Activated CD8-positive, alpha-beta memory T cell treated with anti-CD3 and anti-CD28 coated beads, Interleukin-2, amount 50 U/mL, for 4 hours (primary cell): ENCODE measurements around the gene RPTOR.

Source experiments
- DNase-seq: peaks from one replicate; pipeline ENCODE4 v3.0.0-alpha.2; 2020

The RPTOR gene

GRCh38 chr17:80924111-80924806, 379.6 kb downstream of the RPTOR start:
- DNase-seq = no peak

- no peak for DNase-seq
These were observed 380.4 kb downstream of the RPTOR start for GRCh38 chr17:80924807-80925610.

GRCh38 chr17:80925688-80926335, 381.2 kb downstream of the RPTOR start:
- DNase-seq = no peak

- DNase-seq = no peak
These were observed 382.1 kb downstream of the RPTOR start for GRCh38 chr17:80926591-80927250.

DNA sequence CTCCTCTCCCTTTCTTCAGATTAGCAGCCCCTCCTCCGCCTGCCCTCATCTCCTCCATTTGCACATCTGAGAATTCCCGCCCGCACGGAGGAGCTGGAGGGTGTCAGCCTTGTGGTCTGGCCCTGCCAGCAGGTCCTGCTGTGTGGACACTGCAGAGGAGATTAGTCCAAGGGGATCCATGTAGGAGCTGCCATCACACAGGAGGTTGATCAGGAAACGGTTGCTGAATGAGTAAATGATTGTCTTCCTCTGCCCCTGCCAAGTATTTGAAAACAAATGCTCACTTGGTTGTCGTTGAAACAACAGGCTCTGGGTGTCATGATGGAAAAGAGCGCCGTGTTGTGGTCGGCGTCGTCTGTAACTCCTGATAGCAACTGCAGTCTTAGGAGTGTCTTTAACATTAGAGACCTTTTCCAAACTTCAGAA, 383.2 kb downstream of the RPTOR start:
- no peak for DNase-seq

DNA sequence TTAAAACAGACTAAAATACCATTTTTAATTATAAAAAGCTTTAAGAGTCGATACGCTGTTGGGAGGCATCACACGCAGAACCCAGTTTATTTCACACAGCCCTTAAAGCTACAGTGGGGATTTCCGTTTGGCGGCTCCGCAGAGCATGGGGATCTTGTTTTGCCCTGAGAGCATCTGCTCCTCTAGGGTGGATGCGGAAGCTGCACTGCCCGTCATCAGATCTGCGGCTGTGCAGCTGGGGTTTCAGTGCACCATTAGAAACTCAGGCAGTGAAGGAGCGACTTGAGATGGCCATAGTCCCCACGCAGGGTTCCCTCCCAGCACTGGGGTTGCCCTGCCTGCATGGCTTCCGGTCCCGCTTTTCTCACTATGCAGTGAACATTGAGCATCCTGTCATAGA, 384.8 kb downstream of the RPTOR start:
- no peak for DNase-seq

GRCh38 chr17:80930335-80931279, 386.0 kb downstream of the RPTOR start:
- DNase-seq = no peak

GRCh38 chr17:80931421-80932265, 387.0 kb downstream of the RPTOR start:
- no peak for DNase-seq

GRCh38 chr17:80935526-80935925, 390.9 kb downstream of the RPTOR start:
- DNase-seq = no peak

GRCh38 chr17:80936218-80936617, 391.6 kb downstream of the RPTOR start:
- no peak for DNase-seq

- DNase-seq = no peak
These were observed 392.1 kb downstream of the RPTOR start for GRCh38 chr17:80936723-80937122.

DNA sequence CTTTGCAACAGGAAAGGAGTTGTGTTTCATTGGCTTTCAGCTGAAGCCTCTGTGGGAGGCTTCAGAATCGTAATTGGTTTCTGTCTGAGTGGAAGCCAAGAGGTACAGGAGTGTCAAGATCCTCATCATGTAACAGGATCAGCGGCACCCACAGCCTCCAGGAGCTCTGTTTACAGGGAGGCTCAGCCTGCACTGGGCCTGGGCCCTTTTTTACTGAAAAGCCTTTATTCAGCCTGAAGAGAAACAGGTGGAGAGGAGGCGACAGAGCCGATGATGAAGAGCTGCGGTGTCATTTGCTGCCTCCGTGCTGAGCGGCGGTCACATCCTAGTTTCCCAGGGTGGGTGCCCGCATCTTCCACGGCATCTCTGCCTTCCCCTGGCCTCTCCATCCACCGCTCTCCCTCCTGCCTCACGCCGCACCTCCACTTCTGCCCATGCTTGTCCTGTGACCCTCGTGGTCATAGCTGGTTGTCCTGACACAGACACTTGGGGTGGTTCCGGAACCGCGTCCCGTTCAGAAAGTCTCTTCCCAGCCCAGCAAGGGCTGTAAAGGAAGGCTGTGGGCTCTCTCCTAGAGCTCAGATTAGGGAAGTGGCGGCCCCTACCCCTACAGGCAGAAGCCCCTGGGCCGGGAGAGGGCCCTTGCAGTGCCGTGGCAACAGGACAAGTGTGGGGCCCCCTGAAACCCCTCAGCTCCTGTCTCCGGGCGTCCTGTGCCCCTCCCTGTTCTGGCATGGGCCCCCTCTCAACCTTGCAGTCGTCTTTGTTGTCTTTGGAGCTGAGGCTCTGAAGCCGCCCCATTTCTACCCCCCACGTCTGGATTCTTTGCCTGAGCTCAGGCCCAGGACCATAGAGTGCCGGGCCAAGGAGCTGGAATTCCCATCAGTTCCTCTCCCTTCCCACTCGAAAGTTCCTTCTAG, 393.1 kb downstream of the RPTOR start:
- no peak for DNase-seq

DNA sequence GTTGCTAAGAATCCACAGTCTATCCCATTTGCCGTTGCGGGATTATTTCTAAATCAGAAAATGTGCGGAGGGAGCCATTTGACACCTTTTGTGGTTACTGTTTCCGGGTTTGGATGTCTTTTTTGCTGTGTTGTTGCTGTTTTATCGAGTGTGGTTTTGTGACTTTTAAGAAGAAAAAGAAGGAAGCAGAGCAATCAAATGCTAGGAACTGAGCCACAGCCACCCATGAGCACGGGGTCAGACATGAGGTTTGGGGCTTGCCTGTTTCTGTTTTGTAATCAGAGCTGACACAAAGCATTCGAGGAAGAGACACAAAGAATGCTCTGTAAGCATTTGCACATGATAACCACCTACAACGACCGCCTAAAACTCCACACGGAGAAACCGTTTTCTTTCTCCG, 393.9 kb downstream of the RPTOR start:
- no peak for DNase-seq

- DNase-seq = no peak
These were observed 394.8 kb downstream of the RPTOR start for GRCh38 chr17:80939151-80940145.

GRCh38 chr17:80940171-80941123, 395.8 kb downstream of the RPTOR start:
- DNase-seq = no peak

DNA sequence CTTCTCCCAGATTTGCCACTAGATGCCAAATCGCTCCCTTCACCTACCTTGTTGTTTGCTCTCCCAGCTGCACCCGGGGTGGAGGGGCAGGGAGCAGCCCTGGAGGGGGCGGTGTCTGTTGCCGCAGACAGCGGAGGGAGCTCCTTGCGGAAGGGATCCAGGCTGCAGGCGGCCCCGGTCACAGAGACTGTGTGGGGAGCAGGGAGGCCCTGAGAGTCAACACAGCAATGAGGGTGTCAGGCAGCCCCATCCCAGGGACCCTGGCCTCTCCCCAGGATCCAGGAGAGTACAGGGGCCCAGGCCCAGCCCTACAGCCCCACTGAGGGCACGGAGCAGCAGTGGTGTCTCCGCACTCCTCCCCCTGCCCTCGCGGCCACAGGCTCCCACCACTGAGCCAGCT, 396.5 kb downstream of the RPTOR start:
- DNase-seq = no peak

- DNase-seq = no peak
These were observed 397.2 kb downstream of the RPTOR start for GRCh38 chr17:80941743-80942422.
